HCT116 (cell line): Measurements from ENCODE around the gene ANKRD6. TPM values are rescaled to one million over a fixed set of nuclear protein-coding genes. Genes with fewer than 3 reads are reported as not detected.

Source experiments
- ATAC-seq: fragments of 200-7000 bp; cut with Tn5 transposase; 2 replicates; pipeline ENCODE4 v1.9.1; 2020; ENCODE audit warnings: mild to moderate bottlenecking, moderate library complexity
- BruUV-seq: library from RNA; stranded (reverse); fragments of 400-500 nt; replicated peaks from 2 replicates; lab custom pipeline; 2021; lab: Mats Ljungman, UMichigan
- CTCF ChIA-PET: fragments of 300-600 bp; sonication (Branson Sonifier 250); formaldehyde crosslinking; loops from one replicate; lab custom pipeline; 2021; ENCODE audit warnings: antibody characterized with exemption; lab: Charles Lee
- POLR2A ChIA-PET: fragments of 300-600, 350-600 bp; sonication (Branson Sonifier 250); formaldehyde crosslinking; loops from one replicate; lab custom pipeline; 2021; ENCODE audit warnings: antibody characterized with exemption; lab: Charles Lee
- RAD21 ChIA-PET, 2 experiments: fragments of 300-600 bp; sonication (Branson Sonifier 250); formaldehyde crosslinking; loops; one replicate each; lab custom pipeline; 2023; ENCODE audit warnings: low total read pairs in 2 of 2; ENCODE audit not compliant: uncharacterized antibody in 2 of 2, unreplicated experiment in 2 of 2, low non-redundant PET in 1 of 2; lab: Charles Lee
- DNase-seq: peaks from one replicate; pipeline ENCODE4 v3.0.0-alpha.2; 2010; ENCODE audit warnings: low read depth, low spot score
- H2AFZ ChIP-seq: fragments of 200-600 bp; shearing (Covaris generic), sonication (generic); 2 replicates; pipeline ENCODE4 v1.6.1; 2017; ENCODE audit warnings: low read depth, mixed run types, mixed read lengths, antibody characterized with exemption, low read length; ENCODE audit not compliant: poor library complexity, severe bottlenecking
- H3K27ac ChIP-seq: 2 replicates; pipeline ENCODE4 v1.5.1; 2012; ENCODE audit warnings: low read depth, low read length
- H3K27me3 ChIP-seq: fragments of 200-600 bp; sonication (generic); 2 replicates; pipeline ENCODE4 v1.6.1; 2016; ENCODE audit warnings: mixed run types, low read length, mixed read lengths; ENCODE audit not compliant: insufficient read depth
- H3K36me3 ChIP-seq, 2 experiments: fragments of 200-500 bp in 1 of 2; fragments of 200-600 bp in 1 of 2; sonication (Bioruptor generic) in 1 of 2; sonication (generic) in 1 of 2; 2 replicates each; pipeline versions ENCODE4 v1.5.1 to v1.6.1; 2014 to 2016; ENCODE audit warnings: low read length in 2 of 2, inconsistent platforms in 1 of 2, mixed read lengths in 1 of 2, mixed run types in 1 of 2; ENCODE audit not compliant: insufficient read depth in 2 of 2, control insufficient read depth in 1 of 2
- H3K4me1 ChIP-seq, 2 experiments: fragments of 200-600 bp in 1 of 2; sonication (generic) in 1 of 2; 2 replicates each; pipeline versions ENCODE4 v1.5.1 to v1.6.1; 2012 to 2017; ENCODE audit warnings: low read length in 2 of 2, inconsistent platforms in 1 of 2, mild to moderate bottlenecking in 1 of 2, mixed read lengths in 1 of 2, mixed run types in 1 of 2, moderate library complexity in 1 of 2; ENCODE audit not compliant: insufficient read depth in 2 of 2, control insufficient read depth in 1 of 2
- H3K4me2 ChIP-seq: fragments of 200-600 bp; sonication (generic); 2 replicates; pipeline ENCODE4 v1.6.1; 2017; ENCODE audit warnings: mixed run types, low read length, mixed read lengths
- H3K4me3 ChIP-seq, 2 experiments: fragments of 200-600 bp in 1 of 2; sonication (generic) in 1 of 2; replicated peaks in 1 of 2; 2 replicates each; pipeline ENCODE4 v1.5.1; 2011 to 2016; ENCODE audit warnings: low read length in 2 of 2, control low read depth in 1 of 2, low read depth in 1 of 2, mild to moderate bottlenecking in 1 of 2, mixed read lengths in 1 of 2, mixed run types in 1 of 2
- H3K79me2 ChIP-seq: fragments of 200-600 bp; sonication (generic); 2 replicates; pipeline ENCODE4 v1.6.1; 2017; ENCODE audit warnings: mild to moderate bottlenecking, mixed run types, low read length, moderate library complexity, mixed read lengths; ENCODE audit not compliant: insufficient read depth
- H3K9ac ChIP-seq: fragments of 200-600 bp; sonication (generic); 2 replicates; pipeline ENCODE4 v1.6.1; 2016; ENCODE audit warnings: low read length, mixed read lengths
- H3K9me2 ChIP-seq: fragments of 200-600 bp; sonication (generic), shearing (Covaris generic); 2 replicates; pipeline ENCODE4 v1.6.1; 2017; ENCODE audit warnings: mixed run types, mild to moderate bottlenecking, moderate library complexity; ENCODE audit not compliant: insufficient read depth
- H3K9me3 ChIP-seq, 2 experiments: fragments of 200-500 bp in 1 of 2; fragments of 200-600 bp in 1 of 2; sonication (Bioruptor generic) in 1 of 2; sonication (generic) in 1 of 2; 2 replicates each; pipeline ENCODE4 v1.6.1; 2014 to 2017; ENCODE audit warnings: low read length in 2 of 2, mixed read lengths in 2 of 2, inconsistent platforms in 1 of 2, low read depth in 1 of 2, mild to moderate bottlenecking in 1 of 2, mixed run types in 1 of 2, moderate library complexity in 1 of 2; ENCODE audit not compliant: control insufficient read depth in 1 of 2, insufficient read depth in 1 of 2
- H4K20me1 ChIP-seq: fragments of 200-600 bp; sonication (generic), shearing (Covaris generic); 2 replicates; pipeline ENCODE4 v1.6.1; 2017; ENCODE audit warnings: mixed run types, mild to moderate bottlenecking, moderate library complexity; ENCODE audit not compliant: insufficient read depth
- SP1 ChIP-seq: IDR thresholded peaks from 2 replicates; pipeline ENCODE4 v1.6.1; 2012; ENCODE audit warnings: low read depth
- TCF7L2 ChIP-seq: IDR thresholded peaks from 2 replicates; pipeline ENCODE4 v1.7.0; 2011; ENCODE audit warnings: borderline replicate concordance, inconsistent platforms; ENCODE audit not compliant: insufficient read depth, insufficient read length; ENCODE audit errors: extremely low read depth
- ZFX ChIP-seq: fragments of 450-650 bp; IDR thresholded peaks from 2 replicates; pipeline ENCODE4 v1.6.1; 2017
- intact Hi-C: fragments of 100-400 bp; cut with micrococcal nuclease; formaldehyde crosslinking; loops from 2 replicates; pipeline ENCODE4 v1.10.0; 2022
- total RNA-seq: library from RNA; stranded (reverse); gene quantifications from one replicate; pipeline ENCODE4 v1.2.1, GENCODE V29; 2021; ENCODE audit not compliant: unreplicated experiment
- TF ChIP-seq, protein P1 (sequence below), 3 experiments: fragments of 200-600 bp in 1 of 3; sonication (generic) in 1 of 3; IDR thresholded peaks in 2 of 3; conservative IDR thresholded peaks in 1 of 3; 2 replicates each; pipeline ENCODE4 v1.5.1; 2012 to 2017; ENCODE audit warnings: low read depth in 2 of 3, low read length in 2 of 3, antibody characterized with exemption in 1 of 3, borderline replicate concordance in 1 of 3, control low read depth in 1 of 3, mild to moderate bottlenecking in 1 of 3, mixed read lengths in 1 of 3, mixed run types in 1 of 3, moderate library complexity in 1 of 3; ENCODE audit not compliant: insufficient read depth in 1 of 3
- TF ChIP-seq, protein P2 (sequence below): IDR thresholded peaks from 2 replicates; pipeline ENCODE4 v1.6.1; 2012
- TF ChIP-seq, protein P3 (sequence below): IDR thresholded peaks from 2 replicates; pipeline ENCODE4 v1.6.1; 2011; ENCODE audit warnings: mild to moderate bottlenecking, low read length, moderate library complexity; ENCODE audit not compliant: insufficient replicate concordance; ENCODE audit errors: extremely low read depth
- TF ChIP-seq, protein P4 (sequence below): IDR thresholded peaks from 2 replicates; pipeline ENCODE4 v1.6.1; 2012

Gene ANKRD6
- total RNA-seq, 1 experiment from 2014 or later, result 9.9 TPM

DNA sequence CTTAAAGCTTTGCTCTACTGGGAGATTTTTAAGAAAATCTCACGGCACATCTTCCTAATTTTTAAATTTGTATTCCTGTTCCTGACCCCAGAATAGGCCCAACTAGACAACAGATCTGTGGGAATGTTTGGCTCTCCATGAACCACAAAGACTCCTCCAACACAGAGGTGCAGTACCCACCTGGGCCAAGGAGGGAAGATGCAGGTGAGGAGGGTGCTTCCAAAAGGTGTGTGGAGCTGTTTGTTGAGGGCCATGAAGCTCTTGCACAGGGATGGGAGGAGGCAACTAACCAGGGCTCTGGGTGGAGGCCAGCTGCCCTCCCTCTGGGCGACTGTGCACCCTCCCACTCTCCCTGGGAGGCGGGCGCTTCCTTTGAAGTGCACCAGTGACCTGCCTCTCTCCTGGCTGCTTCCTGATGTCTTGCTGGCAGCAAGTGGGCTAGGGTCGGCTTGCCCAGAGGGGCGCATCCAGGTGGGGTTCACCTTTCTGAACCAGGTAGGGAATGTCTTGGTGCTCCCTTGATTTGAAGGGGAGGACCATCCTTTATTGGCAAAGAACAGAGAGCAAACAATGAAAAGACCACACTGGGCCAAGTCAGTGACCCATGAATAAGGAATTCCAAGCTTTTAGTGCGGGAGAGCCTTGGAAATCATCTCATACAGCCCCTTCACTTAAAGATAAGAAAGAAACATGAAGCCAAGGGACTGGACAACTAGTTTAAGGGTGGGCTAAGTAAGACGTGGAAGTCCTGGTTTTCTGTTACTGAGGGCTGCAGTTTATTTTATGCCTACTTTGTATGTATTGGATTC, 76.0 kb downstream of the ANKRD6 start:
- peak; percentile 84 for TF ChIP-seq TCF7L2
- TF ChIP-seq, protein P1, sequence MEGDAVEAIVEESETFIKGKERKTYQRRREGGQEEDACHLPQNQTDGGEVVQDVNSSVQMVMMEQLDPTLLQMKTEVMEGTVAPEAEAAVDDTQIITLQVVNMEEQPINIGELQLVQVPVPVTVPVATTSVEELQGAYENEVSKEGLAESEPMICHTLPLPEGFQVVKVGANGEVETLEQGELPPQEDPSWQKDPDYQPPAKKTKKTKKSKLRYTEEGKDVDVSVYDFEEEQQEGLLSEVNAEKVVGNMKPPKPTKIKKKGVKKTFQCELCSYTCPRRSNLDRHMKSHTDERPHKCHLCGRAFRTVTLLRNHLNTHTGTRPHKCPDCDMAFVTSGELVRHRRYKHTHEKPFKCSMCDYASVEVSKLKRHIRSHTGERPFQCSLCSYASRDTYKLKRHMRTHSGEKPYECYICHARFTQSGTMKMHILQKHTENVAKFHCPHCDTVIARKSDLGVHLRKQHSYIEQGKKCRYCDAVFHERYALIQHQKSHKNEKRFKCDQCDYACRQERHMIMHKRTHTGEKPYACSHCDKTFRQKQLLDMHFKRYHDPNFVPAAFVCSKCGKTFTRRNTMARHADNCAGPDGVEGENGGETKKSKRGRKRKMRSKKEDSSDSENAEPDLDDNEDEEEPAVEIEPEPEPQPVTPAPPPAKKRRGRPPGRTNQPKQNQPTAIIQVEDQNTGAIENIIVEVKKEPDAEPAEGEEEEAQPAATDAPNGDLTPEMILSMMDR (IDR thresholded peaks at IDR 0.05 in 2 of 3, conservative IDR thresholded peaks at IDR 0.05 in 1 of 3; ENCODE audit: borderline replicate concordance in 1 of 3, insufficient read depth in 1 of 3, low read depth in 2 of 3, low read length in 2 of 3), result no peak
- no peak for TF ChIP-seq ZFX
- no peak for TF ChIP-seq SP1
- TF ChIP-seq, protein P2, sequence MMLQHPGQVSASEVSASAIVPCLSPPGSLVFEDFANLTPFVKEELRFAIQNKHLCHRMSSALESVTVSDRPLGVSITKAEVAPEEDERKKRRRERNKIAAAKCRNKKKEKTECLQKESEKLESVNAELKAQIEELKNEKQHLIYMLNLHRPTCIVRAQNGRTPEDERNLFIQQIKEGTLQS, result no peak
- TF ChIP-seq, protein P3, sequence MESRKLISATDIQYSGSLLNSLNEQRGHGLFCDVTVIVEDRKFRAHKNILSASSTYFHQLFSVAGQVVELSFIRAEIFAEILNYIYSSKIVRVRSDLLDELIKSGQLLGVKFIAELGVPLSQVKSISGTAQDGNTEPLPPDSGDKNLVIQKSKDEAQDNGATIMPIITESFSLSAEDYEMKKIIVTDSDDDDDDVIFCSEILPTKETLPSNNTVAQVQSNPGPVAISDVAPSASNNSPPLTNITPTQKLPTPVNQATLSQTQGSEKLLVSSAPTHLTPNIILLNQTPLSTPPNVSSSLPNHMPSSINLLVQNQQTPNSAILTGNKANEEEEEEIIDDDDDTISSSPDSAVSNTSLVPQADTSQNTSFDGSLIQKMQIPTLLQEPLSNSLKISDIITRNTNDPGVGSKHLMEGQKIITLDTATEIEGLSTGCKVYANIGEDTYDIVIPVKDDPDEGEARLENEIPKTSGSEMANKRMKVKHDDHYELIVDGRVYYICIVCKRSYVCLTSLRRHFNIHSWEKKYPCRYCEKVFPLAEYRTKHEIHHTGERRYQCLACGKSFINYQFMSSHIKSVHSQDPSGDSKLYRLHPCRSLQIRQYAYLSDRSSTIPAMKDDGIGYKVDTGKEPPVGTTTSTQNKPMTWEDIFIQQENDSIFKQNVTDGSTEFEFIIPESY, result no peak
- TF ChIP-seq, protein P4, sequence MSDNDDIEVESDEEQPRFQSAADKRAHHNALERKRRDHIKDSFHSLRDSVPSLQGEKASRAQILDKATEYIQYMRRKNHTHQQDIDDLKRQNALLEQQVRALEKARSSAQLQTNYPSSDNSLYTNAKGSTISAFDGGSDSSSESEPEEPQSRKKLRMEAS, result no peak
- Histone ChIP-seq H3K9ac (no peak overlapping the region), H3K27me3 (no peaks in the 10 kb centered on the region), H3K27ac (no peak overlapping the region), H2AFZ (no peak overlapping the region), H3K79me2 (no peaks in the 10 kb centered on the region), H3K9me2 (no peaks in the 10 kb centered on the region), H3K36me3 (no peaks in the 10 kb centered on the region), H3K4me3 (no peak overlapping the region), H3K4me1 (peaks cover 7 to 12% of the 10 kb centered on the region in 2 experiments; a peak in 3 of 4 replicates), H3K9me3 (no peaks in the 10 kb centered on the region), H4K20me1 (no peaks in the 10 kb centered on the region), H3K4me2 (peak overlapping the region; percentile 25; the same call in 1 of the 2 replicates)
- DNase-seq, result no peak
- intact Hi-C loops, result no loop called here
- RAD21 ChIA-PET, result no interaction called here
- peak; percentile 86 for ATAC-seq
- BruUV-seq, result no TSS peak
- POLR2A ChIA-PET, result no interaction called here
- CTCF ChIA-PET, result no interaction called here
